ENCODE measurements around the gene CERK.
A peak's percentile ranks its signal among the peaks of the same experiment; 100 is the strongest.

CERK gene

GRCh38 chr22:46764140-46764680 is 26.2 kb upstream of the CERK start:
- no peak for DNase-seq

GRCh38 chr22:46763051-46763705 is 25.1 kb upstream of the CERK start:
- peak; percentile 24 for DNase-seq

- peak; percentile 95 for DNase-seq
Measured at GRCh38 chr22:46762238-46763050, 24.4 kb upstream of the CERK start, which contains the start of gene TBC1D22A. Gene TBC1D22A (plus strand): TSS chr22:46762650. CDS start chr22:46762787, 137 bp downstream.

GRCh38 chr22:46761539-46762237 is 23.6 kb upstream of the CERK start:
- no peak for DNase-seq

- no peak for DNase-seq
Measured at GRCh38 chr22:46761017-46761416, 23.0 kb upstream of the CERK start.

GRCh38 chr22:46758867-46759290 is 20.8 kb upstream of the CERK start:
- DNase-seq = peak; percentile 82

- DNase-seq = no peak
Measured at GRCh38 chr22:46758121-46758520, 20.1 kb upstream of the CERK start.

- DNase-seq = no peak
Measured at GRCh38 chr22:46757104-46757503, 19.1 kb upstream of the CERK start.

- no peak for DNase-seq
Measured at GRCh38 chr22:46756097-46756496, 18.0 kb upstream of the CERK start.

- no peak for DNase-seq
Measured at GRCh38 chr22:46755525-46755924, 17.5 kb upstream of the CERK start.

- no peak for DNase-seq
Measured at GRCh38 chr22:46754826-46755225, 16.8 kb upstream of the CERK start.

- DNase-seq = peak; percentile 89
Measured at GRCh38 chr22:46754110-46754799, 16.2 kb upstream of the CERK start.

GRCh38 chr22:46753761-46754109 is 15.7 kb upstream of the CERK start:
- no peak for DNase-seq

GRCh38 chr22:46753360-46753759 is 15.3 kb upstream of the CERK start:
- no peak for DNase-seq

- no peak for DNase-seq
Measured at GRCh38 chr22:46752988-46753310, 14.9 kb upstream of the CERK start.

GRCh38 chr22:46752286-46752987 is 14.4 kb upstream of the CERK start:
- no peak for DNase-seq

GRCh38 chr22:46750863-46751443 is 12.9 kb upstream of the CERK start:
- no peak for DNase-seq

- no peak for DNase-seq
Measured at GRCh38 chr22:46750530-46750800, 12.4 kb upstream of the CERK start.

GRCh38 chr22:46749682-46750529 is 11.9 kb upstream of the CERK start:
- DNase-seq = no peak

- DNase-seq = no peak
Measured at GRCh38 chr22:46748908-46749675, 11.0 kb upstream of the CERK start.

All from hematopoietic multipotent progenitor cell treated with erythropoietin and hydrocortisone succinate and interleukin-3 and kit ligand, for 8 days (in vitro differentiated cells).